ENCODE results near the gene UTS2B. TPM values are rescaled to one million over a fixed set of nuclear protein-coding genes. Genes with fewer than 3 reads are reported as not detected.

UTS2B gene
- total RNA-seq, 2 experiments from 2014 or later: not detected

DNA sequence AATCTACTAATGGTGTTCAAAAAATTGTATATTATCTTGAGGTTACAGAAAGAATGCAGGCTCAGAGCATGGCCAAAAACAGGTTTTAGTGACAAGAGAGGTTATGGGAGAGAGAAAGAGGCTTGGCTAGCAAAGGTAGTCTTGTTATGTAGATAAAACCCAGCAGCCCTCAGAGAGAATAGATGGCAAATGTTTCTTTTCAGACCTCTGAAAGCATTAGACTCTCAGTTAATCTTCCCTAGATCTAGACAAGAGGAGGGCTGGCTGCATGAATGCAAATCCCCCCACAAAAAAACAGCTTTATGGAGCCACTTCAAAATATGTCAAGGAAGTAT is 69.1 kb downstream of the UTS2B start:
- H3K9me3 ChIP-seq (ENCODE audit: control insufficient read depth in 1 of 2, insufficient read depth in 1 of 2, low read length in 2 of 2): peaks cover 0 to 4% of the 10 kb centered on the region in 2 experiments
- Mint-ChIP-seq H3K9me3 (no peaks in the 10 kb centered on the region), H3K36me3 (ENCODE audit: low read depth) (no peaks in the 10 kb centered on the region), H3K27me3 (peaks cover 7% of the 10 kb centered on the region), H3K4me3 (no peak overlapping the region), H3K4me1 (ENCODE audit: low read depth) (no peaks in the 10 kb centered on the region), H3K27ac (no peak overlapping the region)
- ChIA-PET POLR2A (no interaction called here), CTCF (no interaction called here)
- no peak for DNase-seq
- H3K4me1 ChIP-seq (ENCODE audit: insufficient read depth, low read length): no peaks in the 10 kb centered on the region
- H3K36me3 ChIP-seq (ENCODE audit: insufficient read depth, low read length): no peaks in the 10 kb centered on the region
- H3K27ac ChIP-seq (ENCODE audit: low read depth in 1 of 2, low read length in 2 of 2): no peak overlapping the region
- ATAC-seq (ENCODE audit: poor library complexity): no peak
- H3K4me3 ChIP-seq (ENCODE audit: low read length): no peak overlapping the region
- H3K27me3 ChIP-seq (ENCODE audit: control insufficient read depth in 1 of 2, insufficient read depth in 2 of 2, low read length in 2 of 2): no peaks in the 10 kb centered on the region
- TF ChIP-seq, protein P1, sequence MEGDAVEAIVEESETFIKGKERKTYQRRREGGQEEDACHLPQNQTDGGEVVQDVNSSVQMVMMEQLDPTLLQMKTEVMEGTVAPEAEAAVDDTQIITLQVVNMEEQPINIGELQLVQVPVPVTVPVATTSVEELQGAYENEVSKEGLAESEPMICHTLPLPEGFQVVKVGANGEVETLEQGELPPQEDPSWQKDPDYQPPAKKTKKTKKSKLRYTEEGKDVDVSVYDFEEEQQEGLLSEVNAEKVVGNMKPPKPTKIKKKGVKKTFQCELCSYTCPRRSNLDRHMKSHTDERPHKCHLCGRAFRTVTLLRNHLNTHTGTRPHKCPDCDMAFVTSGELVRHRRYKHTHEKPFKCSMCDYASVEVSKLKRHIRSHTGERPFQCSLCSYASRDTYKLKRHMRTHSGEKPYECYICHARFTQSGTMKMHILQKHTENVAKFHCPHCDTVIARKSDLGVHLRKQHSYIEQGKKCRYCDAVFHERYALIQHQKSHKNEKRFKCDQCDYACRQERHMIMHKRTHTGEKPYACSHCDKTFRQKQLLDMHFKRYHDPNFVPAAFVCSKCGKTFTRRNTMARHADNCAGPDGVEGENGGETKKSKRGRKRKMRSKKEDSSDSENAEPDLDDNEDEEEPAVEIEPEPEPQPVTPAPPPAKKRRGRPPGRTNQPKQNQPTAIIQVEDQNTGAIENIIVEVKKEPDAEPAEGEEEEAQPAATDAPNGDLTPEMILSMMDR (IDR thresholded peaks at IDR 0.05): no peak
- intact Hi-C loops (cut with DNase I, micrococcal nuclease): no loop called here

GRCh38 chr3:191260431-191261303 is 69.7 kb downstream of the UTS2B start:
- H3K27me3 ChIP-seq (ENCODE audit: control insufficient read depth in 1 of 2, insufficient read depth in 2 of 2, low read length in 2 of 2): no peaks in the 10 kb centered on the region
- H3K27me3 Mint-ChIP-seq: peaks cover 7% of the 10 kb centered on the region
- TF ChIP-seq, protein P1 (IDR thresholded peaks at IDR 0.05): no peak
- no peak overlapping the region for H3K27ac ChIP-seq (ENCODE audit: low read depth in 1 of 2, low read length in 2 of 2)
- no peaks in the 10 kb centered on the region for H3K36me3 ChIP-seq (ENCODE audit: insufficient read depth, low read length)
- H3K9me3 ChIP-seq (ENCODE audit: control insufficient read depth in 1 of 2, insufficient read depth in 1 of 2, low read length in 2 of 2): peaks cover 0 to 4% of the 10 kb centered on the region in 2 experiments
- H3K9me3 Mint-ChIP-seq: no peaks in the 10 kb centered on the region
- ChIA-PET CTCF (no interaction called here), POLR2A (no interaction called here)
- ATAC-seq (ENCODE audit: poor library complexity) (no peak), DNase-seq (no peak)
- H3K4me3 Mint-ChIP-seq: no peak overlapping the region
- no peak overlapping the region for H3K4me3 ChIP-seq (ENCODE audit: low read length)
- H3K36me3 Mint-ChIP-seq (ENCODE audit: low read depth): no peaks in the 10 kb centered on the region
- intact Hi-C loops (cut with DNase I, micrococcal nuclease): no loop called here
- no peak overlapping the region for H3K27ac Mint-ChIP-seq
- H3K4me1 Mint-ChIP-seq (ENCODE audit: low read depth): no peaks in the 10 kb centered on the region
- no peaks in the 10 kb centered on the region for H3K4me1 ChIP-seq (ENCODE audit: insufficient read depth, low read length)

GRCh38 chr3:191259486-191259885 is 70.8 kb downstream of the UTS2B start:
- ATAC-seq (ENCODE audit: poor library complexity): no peak
- CTCF ChIA-PET: no interaction called here
- H3K4me3 ChIP-seq (ENCODE audit: low read length): no peak overlapping the region
- POLR2A ChIA-PET: no interaction called here
- no peaks in the 10 kb centered on the region for H3K36me3 ChIP-seq (ENCODE audit: insufficient read depth, low read length)
- Mint-ChIP-seq H3K27me3 (peaks cover 7% of the 10 kb centered on the region), H3K9me3 (no peaks in the 10 kb centered on the region), H3K36me3 (ENCODE audit: low read depth) (no peaks in the 10 kb centered on the region), H3K4me3 (no peak overlapping the region), H3K4me1 (ENCODE audit: low read depth) (no peaks in the 10 kb centered on the region), H3K27ac (no peak overlapping the region)
- H3K27me3 ChIP-seq (ENCODE audit: control insufficient read depth in 1 of 2, insufficient read depth in 2 of 2, low read length in 2 of 2): no peaks in the 10 kb centered on the region
- intact Hi-C loops (cut with DNase I, micrococcal nuclease): no loop called here
- no peak overlapping the region for H3K27ac ChIP-seq (ENCODE audit: low read depth in 1 of 2, low read length in 2 of 2)
- no peaks in the 10 kb centered on the region for H3K4me1 ChIP-seq (ENCODE audit: insufficient read depth, low read length)
- TF ChIP-seq, protein P1 (IDR thresholded peaks at IDR 0.05): no peak
- peaks cover 0 to 4% of the 10 kb centered on the region in 2 experiments for H3K9me3 ChIP-seq (ENCODE audit: control insufficient read depth in 1 of 2, insufficient read depth in 1 of 2, low read length in 2 of 2)
- DNase-seq: no peak

Data from CD4-positive, alpha-beta T cell (primary cell).